Endodermal cell (in vitro differentiated cells): ENCODE measurements around the gene FAR1. TPM values are rescaled to one million over a fixed set of nuclear protein-coding genes. Genes with fewer than 3 reads are reported as not detected.

Experiments
- DNase-seq: peaks from one replicate; pipeline ENCODE4 v3.0.0-alpha.2; 2017
- H3K27ac ChIP-seq: 2 replicates; pipeline ENCODE4 v1.5.1; 2013; ENCODE audit warnings: mild to moderate bottlenecking, low read depth, low read length, moderate library complexity
- H3K27me3 ChIP-seq: 2 replicates; pipeline ENCODE4 v1.6.1; 2013; ENCODE audit warnings: mild to moderate bottlenecking, low read length, moderate library complexity; ENCODE audit not compliant: insufficient read depth, control insufficient read depth, poor library complexity, severe bottlenecking
- H3K36me3 ChIP-seq: 2 replicates; pipeline ENCODE4 v1.7.0; 2013; ENCODE audit warnings: mild to moderate bottlenecking, low read length, moderate library complexity; ENCODE audit not compliant: control insufficient read depth, insufficient read depth
- H3K4me1 ChIP-seq: one replicate; pipeline ENCODE4 v1.7.0; 2013; ENCODE audit warnings: low read length; ENCODE audit not compliant: control insufficient read depth, insufficient read depth
- H3K4me3 ChIP-seq: 2 replicates; pipeline ENCODE4 v1.5.1; 2013; ENCODE audit warnings: mild to moderate bottlenecking, low read length, moderate library complexity
- H3K9ac ChIP-seq: 2 replicates; pipeline ENCODE4 v1.6.1; 2013; ENCODE audit warnings: mild to moderate bottlenecking, low read length, moderate library complexity; ENCODE audit not compliant: poor library complexity, severe bottlenecking; ENCODE audit errors: extremely low read depth
- H3K9me3 ChIP-seq: 2 replicates; pipeline ENCODE4 v1.6.1; 2013; ENCODE audit warnings: mild to moderate bottlenecking, low read length, moderate library complexity; ENCODE audit not compliant: control insufficient read depth
- H3K27ac Mint-ChIP-seq: 2 replicates; pipeline ENCODE4 v1.8.0; 2020; ENCODE audit warnings: mixed read lengths
- H3K27me3 Mint-ChIP-seq: 2 replicates; pipeline ENCODE4 v1.8.0; 2021; ENCODE audit warnings: mild to moderate bottlenecking, mixed read lengths; ENCODE audit not compliant: insufficient read depth
- H3K36me3 Mint-ChIP-seq: 2 replicates; pipeline ENCODE4 v1.8.0; 2020; ENCODE audit warnings: low read depth, mixed read lengths
- H3K4me1 Mint-ChIP-seq: 2 replicates; pipeline ENCODE4 v1.8.0; 2020; ENCODE audit warnings: mixed read lengths
- H3K4me3 Mint-ChIP-seq: 2 replicates; pipeline ENCODE4 v1.8.0; 2020; ENCODE audit warnings: mild to moderate bottlenecking, moderate library complexity, mixed read lengths
- H3K9me3 Mint-ChIP-seq: 2 replicates; pipeline ENCODE4 v1.8.0; 2020; ENCODE audit warnings: mild to moderate bottlenecking, mixed read lengths
- WGBS, 2 experiments: methylation state at CpG; one replicate each; pipeline versions ENCODE4 v1.1.5 to v1.1.7; 2013; ENCODE audit warnings: missing lambda C conversion rate in 2 of 2, mixed read lengths in 1 of 2; ENCODE audit not compliant: insufficient coverage in 1 of 2, insufficient read length in 1 of 2; 5-methylcytosine and 5-hydroxymethylcytosine counted together
- total RNA-seq, 2 donors: library from RNA; stranded (reverse); fragmentation: NEBNext Ultra II Directional in 1 of 2; extraction: Animal tissue kit (Norgen Biotek cat#: 25700) in 1 of 2; gene quantifications; 2 replicates in 1 of 2; 3 replicates in 1 of 2; pipeline ENCODE4 v1.2.1, GENCODE V29; 2021
- TF ChIP-seq, protein P1 (sequence below): fragments of 200-600 bp; sonication (generic); conservative IDR thresholded peaks from 2 replicates; pipeline ENCODE4 v1.5.0; 2021; ENCODE audit warnings: antibody characterized with exemption, mild to moderate bottlenecking

FAR1 gene
- total RNA-seq, 2 donors from 2014 or later = 98.3 to 98.8 TPM

DNA sequence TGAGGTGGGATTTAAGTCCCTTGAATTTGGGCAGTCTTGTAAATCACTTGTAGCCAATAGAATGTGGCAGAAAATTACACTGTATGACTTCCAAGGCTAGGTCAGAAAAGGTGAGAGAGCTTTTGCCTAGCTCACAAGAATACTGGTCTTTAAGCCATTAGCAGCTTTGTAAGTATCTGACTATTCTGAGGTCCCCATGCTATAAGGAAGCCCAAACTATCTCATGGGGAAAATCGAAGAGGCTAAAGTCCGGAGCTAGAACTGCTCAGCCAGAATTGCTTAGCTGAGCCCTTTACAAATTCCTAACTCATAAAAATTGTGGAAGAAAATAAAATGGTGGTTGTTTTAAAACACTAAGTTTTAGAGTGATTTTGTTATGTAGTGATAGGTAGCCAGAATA is 13.0 kb downstream of the FAR1 start:
- Histone ChIP-seq H3K4me1 (peaks cover 35% of the 10 kb centered on the region), H3K9me3 (no peaks in the 10 kb centered on the region), H3K36me3 (no peaks in the 10 kb centered on the region), H3K27ac (no peak overlapping the region), H3K4me3 (peak overlapping the region; percentile 17), H3K27me3 (no peaks in the 10 kb centered on the region), H3K9ac (no peak overlapping the region)
- Mint-ChIP-seq H3K9me3 (no peaks in the 10 kb centered on the region), H3K27ac (no peak overlapping the region), H3K27me3 (no peaks in the 10 kb centered on the region), H3K4me3 (no peak overlapping the region), H3K4me1 (peaks cover 67% of the 10 kb centered on the region), H3K36me3 (peaks cover 14% of the 10 kb centered on the region)
- 97% methylated on average over 2 of the region's 2 CpGs; no CpG with 5 or more reads in 1 of the 2 experiments for WGBS, 2 experiments
- TF ChIP-seq, protein P1, sequence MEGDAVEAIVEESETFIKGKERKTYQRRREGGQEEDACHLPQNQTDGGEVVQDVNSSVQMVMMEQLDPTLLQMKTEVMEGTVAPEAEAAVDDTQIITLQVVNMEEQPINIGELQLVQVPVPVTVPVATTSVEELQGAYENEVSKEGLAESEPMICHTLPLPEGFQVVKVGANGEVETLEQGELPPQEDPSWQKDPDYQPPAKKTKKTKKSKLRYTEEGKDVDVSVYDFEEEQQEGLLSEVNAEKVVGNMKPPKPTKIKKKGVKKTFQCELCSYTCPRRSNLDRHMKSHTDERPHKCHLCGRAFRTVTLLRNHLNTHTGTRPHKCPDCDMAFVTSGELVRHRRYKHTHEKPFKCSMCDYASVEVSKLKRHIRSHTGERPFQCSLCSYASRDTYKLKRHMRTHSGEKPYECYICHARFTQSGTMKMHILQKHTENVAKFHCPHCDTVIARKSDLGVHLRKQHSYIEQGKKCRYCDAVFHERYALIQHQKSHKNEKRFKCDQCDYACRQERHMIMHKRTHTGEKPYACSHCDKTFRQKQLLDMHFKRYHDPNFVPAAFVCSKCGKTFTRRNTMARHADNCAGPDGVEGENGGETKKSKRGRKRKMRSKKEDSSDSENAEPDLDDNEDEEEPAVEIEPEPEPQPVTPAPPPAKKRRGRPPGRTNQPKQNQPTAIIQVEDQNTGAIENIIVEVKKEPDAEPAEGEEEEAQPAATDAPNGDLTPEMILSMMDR = no peak
- no peak for DNase-seq

GRCh38 chr11:13682212-13682611 is 13.7 kb downstream of the FAR1 start:
- H3K27ac ChIP-seq = no peak overlapping the region

GRCh38 chr11:13685461-13686108 is 17.1 kb downstream of the FAR1 start:
- Histone ChIP-seq H3K27me3 (no peaks in the 10 kb centered on the region), H3K9ac (no peak overlapping the region), H3K27ac (no peak overlapping the region), H3K9me3 (peaks cover 7% of the 10 kb centered on the region), H3K4me3 (peak overlapping the region; percentile 61), H3K36me3 (peaks cover 5% of the 10 kb centered on the region), H3K4me1 (peaks cover 39% of the 10 kb centered on the region)
- no peak for DNase-seq
- H3K9me3 Mint-ChIP-seq = peaks cover 6% of the 10 kb centered on the region
- peaks cover 23% of the 10 kb centered on the region for H3K36me3 Mint-ChIP-seq
- TF ChIP-seq, protein P1 = no peak
- peaks cover 46% of the 10 kb centered on the region for H3K4me1 Mint-ChIP-seq
- peak overlapping the region; percentile 82 for H3K27ac Mint-ChIP-seq
- no peaks in the 10 kb centered on the region for H3K27me3 Mint-ChIP-seq
- H3K4me3 Mint-ChIP-seq = peak overlapping the region; percentile 9
- WGBS, 2 experiments = 64 to 75% methylated on average over 4 to 5 of the region's 5 CpGs

More at GRCh38 chr11:13682212-13682611, 13.7 kb downstream of the FAR1 start:
- peaks cover 41% of the 10 kb centered on the region for H3K4me1 ChIP-seq
- DNase-seq = no peak
- no peak overlapping the region for H3K9ac ChIP-seq
- H3K36me3 ChIP-seq = no peaks in the 10 kb centered on the region
- no peaks in the 10 kb centered on the region for H3K27me3 ChIP-seq
- WGBS, 2 experiments = 100% methylated on average over 1 of the region's 1 CpG; no CpG with 5 or more reads in 1 of the 2 experiments
- Mint-ChIP-seq H3K36me3 (peaks cover 14% of the 10 kb centered on the region), H3K4me3 (no peak overlapping the region), H3K27me3 (no peaks in the 10 kb centered on the region), H3K27ac (no peak overlapping the region), H3K9me3 (no peaks in the 10 kb centered on the region), H3K4me1 (peaks cover 65% of the 10 kb centered on the region)
- TF ChIP-seq, protein P1 = no peak
- H3K4me3 ChIP-seq = no peak overlapping the region
- no peaks in the 10 kb centered on the region for H3K9me3 ChIP-seq
